Measurements from ENCODE around the gene B4GALNT3.

The B4GALNT3 gene

GRCh38 chr12:541676-542324 lies 82.1 kb downstream of the B4GALNT3 start:
- DNase-seq: no peak

GRCh38 chr12:542395-543113 lies 82.8 kb downstream of the B4GALNT3 start:
- no peak for DNase-seq

GRCh38 chr12:543114-543451 lies 83.3 kb downstream of the B4GALNT3 start:
- no peak for DNase-seq

GRCh38 chr12:544142-544541 lies 84.4 kb downstream of the B4GALNT3 start:
- no peak for DNase-seq

- DNase-seq: no peak
Observed at GRCh38 chr12:544941-545635, 85.3 kb downstream of the B4GALNT3 start.

DNA sequence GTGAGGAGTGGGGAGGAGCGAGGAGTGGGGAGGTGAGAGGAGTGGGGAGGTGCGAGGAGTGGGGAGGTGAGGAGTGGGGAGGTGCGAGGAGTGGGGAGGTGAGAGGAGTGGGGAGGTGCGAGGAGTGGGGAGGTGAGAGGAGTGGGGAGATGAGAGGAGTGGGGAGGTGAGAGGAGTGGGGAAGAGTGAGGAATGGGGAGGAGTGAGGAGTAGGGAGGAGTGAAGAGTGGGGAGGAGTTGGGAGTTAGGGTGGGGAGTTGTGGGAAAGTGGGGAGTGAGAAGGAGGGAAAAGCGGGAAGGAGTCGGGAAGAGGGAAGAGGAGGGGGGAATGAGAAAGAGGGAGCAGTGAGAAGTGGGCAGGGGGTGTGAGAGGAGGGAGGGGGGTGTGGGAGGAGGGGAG lies 86.1 kb downstream of the B4GALNT3 start:
- no peak for DNase-seq

- no peak for DNase-seq
Observed at GRCh38 chr12:546265-546919, 86.7 kb downstream of the B4GALNT3 start.

DNA sequence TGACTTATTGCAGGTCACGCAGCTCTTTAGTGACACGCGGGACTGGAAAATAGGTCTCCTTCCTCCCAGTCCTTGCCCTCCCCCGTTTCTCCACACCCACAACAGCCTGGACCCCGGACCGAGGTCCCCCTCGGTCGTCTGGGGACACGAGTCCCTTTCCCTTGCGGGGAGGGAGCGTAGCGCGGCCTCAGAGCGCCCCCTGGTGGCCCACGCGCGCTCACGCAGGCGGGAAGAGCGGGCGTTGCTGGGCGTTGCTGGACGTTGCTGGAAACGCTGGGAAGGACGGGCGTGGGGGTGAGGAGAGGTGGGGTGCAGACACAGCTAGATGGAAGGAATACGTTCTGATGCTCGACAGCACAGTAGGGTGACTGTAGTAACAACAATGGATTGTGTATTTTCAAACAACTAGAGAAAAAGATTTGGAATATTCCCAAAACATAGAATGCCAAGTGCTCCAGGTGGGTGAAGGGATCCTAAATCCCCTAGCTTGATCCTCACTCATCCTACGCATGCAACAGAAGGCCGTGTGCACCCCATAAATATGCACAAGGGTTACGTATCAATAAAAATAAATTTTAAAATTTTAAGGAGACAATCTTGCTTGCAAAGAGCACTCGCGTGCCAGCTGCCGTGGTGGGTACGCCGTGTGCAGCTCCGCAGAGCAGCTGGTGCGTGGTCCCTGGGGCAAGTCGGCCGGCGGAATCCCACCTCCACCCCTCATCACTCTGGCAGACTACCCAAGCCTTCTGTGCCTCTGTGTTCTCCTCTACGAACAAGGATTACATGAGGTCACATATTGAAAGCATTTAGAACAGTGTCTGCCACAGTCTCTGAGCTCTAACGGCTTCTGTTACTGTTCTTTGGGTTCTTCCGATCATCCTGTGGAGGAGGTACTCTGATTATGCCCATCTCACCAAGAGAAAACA lies 87.4 kb downstream of the B4GALNT3 start:
- peak; percentile 32 for DNase-seq

- DNase-seq: no peak
Observed at GRCh38 chr12:547883-548470, 88.2 kb downstream of the B4GALNT3 start.

DNA sequence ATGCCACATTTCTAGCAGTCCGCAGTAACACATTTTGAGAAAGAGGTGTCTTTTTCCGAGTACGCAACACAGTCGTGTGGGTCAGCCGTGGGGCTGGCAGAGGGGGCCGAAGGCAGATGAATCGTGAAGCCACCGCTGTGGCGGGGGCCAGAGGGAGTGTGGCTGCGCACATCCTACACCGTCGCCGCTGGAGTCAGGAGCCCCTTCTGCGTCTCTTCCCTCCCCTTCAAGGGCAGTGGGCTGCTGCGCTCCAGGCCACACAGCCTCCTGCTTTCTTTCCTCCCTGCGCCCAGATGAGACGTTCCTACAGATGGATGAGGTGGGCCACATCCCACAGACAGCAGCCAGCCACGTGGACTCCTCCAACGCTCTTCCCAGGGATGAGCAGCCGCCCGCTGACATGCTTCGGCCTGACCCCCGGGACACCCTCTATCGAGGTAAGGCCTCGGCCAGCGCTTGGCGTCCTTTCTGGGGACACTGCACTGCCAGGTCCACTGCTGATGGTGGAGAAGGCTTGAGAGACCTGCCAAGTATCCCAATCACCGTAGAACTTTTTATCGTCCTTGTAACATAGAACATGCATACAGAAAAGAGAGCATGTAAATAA lies 89.8 kb downstream of the B4GALNT3 start:
- no peak for DNase-seq

GRCh38 chr12:550473-551260 lies 90.9 kb downstream of the B4GALNT3 start:
- DNase-seq: no peak

DNA sequence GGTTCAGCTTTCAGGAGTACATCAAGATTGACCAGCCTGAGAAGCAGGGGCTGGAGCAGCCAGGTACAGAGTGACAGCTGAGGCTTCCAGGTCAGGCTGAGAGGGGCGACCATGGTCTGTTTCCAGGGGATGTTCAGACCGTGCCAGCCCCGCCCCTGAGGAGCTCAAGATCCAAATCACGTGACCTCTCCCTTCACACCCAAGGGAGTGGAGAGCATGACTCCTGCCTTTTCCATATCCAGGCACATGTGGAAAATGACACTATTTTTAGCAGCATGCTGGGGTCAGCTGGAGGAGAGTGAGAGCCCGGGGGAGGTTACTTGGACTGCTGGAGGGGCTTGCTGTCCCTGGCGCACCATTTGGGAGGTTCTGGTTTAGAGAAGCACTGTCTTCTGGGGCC lies 92.7 kb downstream of the B4GALNT3 start:
- DNase-seq: no peak

DNA sequence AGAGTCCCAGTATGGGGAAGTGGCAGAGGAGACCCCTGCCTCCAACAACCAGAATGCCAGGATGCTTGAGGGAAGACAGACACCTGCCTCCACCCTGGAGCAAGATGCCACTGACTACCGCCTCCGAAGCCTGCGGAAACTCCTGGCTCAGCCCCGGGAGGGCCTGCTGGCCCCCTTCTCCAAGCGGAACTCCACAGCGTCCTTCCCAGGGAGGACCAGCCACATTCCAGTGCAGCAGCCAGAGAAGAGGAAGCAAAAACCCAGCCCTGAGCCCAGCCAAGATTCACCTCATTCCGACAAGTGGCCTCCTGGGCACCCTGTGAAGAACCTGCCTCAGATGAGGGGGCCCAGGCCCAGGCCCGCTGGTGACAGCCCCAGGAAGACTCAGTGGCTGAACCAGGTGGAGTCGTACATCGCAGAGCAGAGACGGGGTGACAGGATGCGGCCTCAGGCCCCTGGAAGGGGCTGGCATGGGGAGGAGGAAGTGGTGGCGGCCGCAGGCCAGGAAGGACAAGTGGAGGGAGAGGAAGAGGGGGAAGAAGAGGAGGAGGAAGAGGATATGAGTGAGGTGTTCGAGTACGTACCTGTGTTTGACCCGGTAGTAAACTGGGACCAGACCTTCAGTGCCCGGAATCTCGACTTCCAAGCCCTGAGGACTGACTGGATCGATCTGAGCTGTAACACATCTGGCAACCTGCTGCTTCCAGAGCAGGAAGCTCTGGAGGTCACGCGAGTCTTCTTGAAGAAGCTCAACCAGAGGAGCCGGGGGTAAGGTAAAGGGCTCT lies 93.7 kb downstream of the B4GALNT3 start:
- DNase-seq: no peak

DNA sequence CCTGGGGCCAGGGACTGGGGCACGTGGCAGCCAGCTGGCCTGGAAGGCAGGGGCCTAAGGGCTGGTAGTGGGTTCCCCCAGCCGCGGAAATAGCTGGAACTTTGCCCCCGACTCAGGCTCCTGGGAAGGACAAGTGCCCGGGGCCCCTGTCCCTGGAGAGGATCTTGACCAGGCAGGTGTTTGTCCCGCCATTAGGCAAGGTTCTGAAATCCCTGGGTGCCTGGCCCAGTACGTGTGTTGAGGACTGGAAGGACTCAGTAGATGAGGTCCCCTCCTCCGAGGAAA lies 94.2 kb downstream of the B4GALNT3 start:
- no peak for DNase-seq

DNA sequence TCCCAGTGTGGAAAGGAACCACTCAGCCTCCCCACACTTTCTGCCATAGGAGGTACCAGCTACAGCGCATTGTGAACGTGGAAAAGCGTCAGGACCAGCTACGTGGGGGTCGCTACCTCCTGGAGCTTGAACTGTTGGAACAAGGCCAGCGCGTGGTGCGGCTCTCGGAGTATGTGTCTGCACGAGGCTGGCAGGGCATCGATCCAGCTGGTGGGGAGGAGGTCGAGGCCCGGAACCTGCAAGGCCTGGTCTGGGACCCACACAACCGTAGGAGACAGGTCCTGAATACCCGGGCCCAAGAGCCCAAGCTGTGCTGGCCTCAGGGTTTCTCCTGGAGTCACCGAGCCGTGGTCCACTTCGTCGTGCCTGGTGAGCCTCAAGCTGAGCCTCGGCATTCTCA lies 96.8 kb downstream of the B4GALNT3 start:
- DNase-seq: no peak

DNA sequence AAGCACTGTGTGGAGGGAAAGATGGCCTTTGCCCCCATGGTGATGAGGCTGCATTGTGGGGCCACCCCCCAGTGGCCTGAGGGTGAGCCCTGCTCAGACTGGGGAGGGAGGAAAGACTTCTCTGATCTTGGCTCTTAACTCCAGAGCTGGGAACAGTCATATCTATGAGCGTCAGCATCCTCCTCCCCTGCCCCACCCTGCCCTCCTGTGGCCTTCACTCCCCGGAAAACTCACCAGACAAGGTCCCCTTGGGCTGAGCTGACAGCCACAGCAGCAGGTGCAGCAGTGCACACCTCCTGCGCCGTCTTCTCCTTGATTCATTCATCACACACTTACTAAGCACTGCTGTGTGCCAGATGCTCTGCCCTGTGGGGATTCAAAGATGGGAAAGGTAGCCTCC lies 98.8 kb downstream of the B4GALNT3 start:
- DNase-seq: no peak

GRCh38 chr12:559208-559905 lies 99.6 kb downstream of the B4GALNT3 start:
- no peak for DNase-seq

DNA sequence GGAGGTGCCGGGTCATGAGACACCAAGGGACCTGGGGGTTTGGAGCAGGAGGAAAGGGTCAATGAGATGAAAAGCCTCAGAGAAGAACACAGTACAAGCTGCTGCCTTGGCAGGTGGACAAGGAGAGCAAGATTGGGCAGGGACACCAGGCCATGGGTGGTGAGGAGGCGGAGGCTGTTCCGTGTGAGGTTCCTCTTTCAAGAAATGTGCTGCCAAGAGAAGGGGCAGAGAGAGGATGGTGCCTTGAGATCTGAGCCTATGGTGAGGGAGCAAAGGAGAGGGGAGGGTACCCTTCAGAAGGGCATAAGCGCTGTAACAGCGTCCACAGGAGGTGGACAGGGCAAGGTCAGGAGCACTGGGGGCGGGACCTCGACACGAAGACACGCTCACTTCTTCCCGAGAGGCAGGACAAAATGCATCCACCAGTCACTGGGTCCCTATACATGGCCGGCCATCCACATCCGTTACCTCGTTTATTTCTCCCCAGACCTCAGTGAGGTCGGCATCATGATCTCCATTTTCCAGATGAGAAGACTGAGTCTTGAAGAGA lies 100.2 kb downstream of the B4GALNT3 start:
- DNase-seq: no peak

DNA sequence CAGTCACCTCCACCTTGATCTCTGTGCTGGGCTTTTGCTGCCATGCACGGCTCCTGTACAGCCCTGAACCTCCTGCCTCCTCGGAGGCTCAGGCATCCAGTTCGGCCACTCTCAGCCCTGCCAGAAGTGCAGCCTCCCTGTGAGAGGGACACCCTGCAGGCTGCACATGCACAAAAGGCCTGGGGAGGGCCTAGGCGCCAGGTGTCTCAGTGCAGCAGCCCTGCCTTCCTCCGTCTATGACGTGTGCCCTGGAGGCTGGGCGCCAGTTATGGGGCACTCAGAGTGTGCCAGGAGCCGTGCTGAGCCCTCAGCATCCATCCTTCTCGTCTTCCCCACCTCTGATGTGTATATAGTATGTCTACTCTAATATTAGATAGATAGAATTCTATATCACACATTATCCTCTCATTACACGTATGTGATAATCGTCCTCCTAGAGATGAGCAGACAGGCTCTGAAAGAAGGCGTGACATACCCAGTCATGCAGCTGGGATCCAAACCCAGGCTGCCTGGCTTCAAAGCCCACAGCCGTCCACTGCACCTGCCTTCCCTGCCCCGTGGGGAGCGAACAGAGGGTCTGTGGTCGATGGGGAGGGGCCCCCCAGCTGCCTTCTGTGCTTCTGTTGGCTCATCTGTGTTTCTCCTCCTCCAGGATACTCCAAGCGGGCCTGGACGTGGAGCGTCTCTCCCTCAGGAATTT lies 101.1 kb downstream of the B4GALNT3 start:
- no peak for DNase-seq

Data from NCI-H2227 treated with DMSO at 0.1 percent for 48 hours (cell line).